ENCODE results near the gene NCAM2.
"Not testable (repeated sequence)": the region's sequence is repeated elsewhere in the genome, so short reads cannot be mapped to it uniquely, and the experiment has no call there.

Gene NCAM2

DNA sequence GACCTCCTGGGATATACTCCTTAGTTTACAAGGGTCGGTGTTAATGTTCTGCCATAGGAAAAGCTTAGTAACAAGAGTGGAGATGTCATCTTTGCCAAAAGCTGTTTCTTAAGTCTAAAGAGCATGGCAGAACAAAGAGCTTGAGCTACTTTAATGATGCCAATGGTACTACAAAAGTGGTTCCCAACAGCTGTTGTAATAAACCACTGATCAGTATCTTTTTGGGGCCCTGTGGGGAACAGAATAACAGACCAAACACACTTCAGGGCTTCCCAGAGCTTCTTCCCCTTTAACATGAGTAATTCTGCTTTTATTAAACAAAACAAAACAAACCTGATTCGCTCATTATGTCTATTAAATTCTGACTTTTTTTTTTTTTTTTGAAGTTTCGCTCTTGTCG lies 116.3 kb downstream of the NCAM2 start:
- TF ChIP-seq PAX5 (IDR thresholded peaks at IDR 0.05; ENCODE audit: insufficient read depth, low read length, severe bottlenecking) (no peak), TAF1 (IDR thresholded peaks at IDR 0.05; ENCODE audit: low read depth, low read length) (no peak), POU2F2 (IDR thresholded peaks at IDR 0.05; ENCODE audit: low read depth, low read length) (no peak), POLR2A (IDR thresholded peaks at IDR 0.05; ENCODE audit: low read depth, low read length) (no peak), SPI1 (IDR thresholded peaks at IDR 0.05; ENCODE audit: low read depth, low read length) (no peak), POLR2AphosphoS5 (IDR thresholded peaks at IDR 0.05; ENCODE audit: low read depth, low read length) (no peak)
- DNase-seq (ENCODE audit: insufficient read length, low spot score) (no peak), FAIRE-seq (no peak)

DNA sequence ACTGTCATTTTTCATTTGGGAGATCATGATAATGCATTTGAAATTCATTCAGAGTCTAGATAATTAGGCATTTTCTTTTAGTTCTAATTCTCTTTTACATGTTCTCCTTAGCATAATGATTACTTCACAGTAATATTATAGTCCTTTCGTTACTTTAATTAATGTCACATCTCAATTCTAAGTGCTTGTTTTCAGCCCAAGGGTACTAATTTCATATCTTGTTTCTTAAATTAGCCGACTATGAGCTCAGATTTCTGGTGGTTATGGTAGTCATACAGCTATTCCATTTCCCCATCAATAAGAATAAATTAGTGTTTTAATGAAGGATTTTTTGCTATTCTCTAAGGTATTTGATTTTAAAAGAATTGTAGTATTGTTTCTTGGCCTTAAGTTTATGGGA lies 120.9 kb downstream of the NCAM2 start:
- TF ChIP-seq TAF1 (IDR thresholded peaks at IDR 0.05; ENCODE audit: low read depth, low read length) (no peak), PAX5 (IDR thresholded peaks at IDR 0.05; ENCODE audit: insufficient read depth, low read length, severe bottlenecking) (no peak), SPI1 (IDR thresholded peaks at IDR 0.05; ENCODE audit: low read depth, low read length) (no peak), POLR2A (IDR thresholded peaks at IDR 0.05; ENCODE audit: low read depth, low read length) (no peak), POU2F2 (IDR thresholded peaks at IDR 0.05; ENCODE audit: low read depth, low read length) (no peak), POLR2AphosphoS5 (IDR thresholded peaks at IDR 0.05; ENCODE audit: low read depth, low read length) (no peak)
- FAIRE-seq (no peak), DNase-seq (ENCODE audit: insufficient read length, low spot score) (no peak)

DNA sequence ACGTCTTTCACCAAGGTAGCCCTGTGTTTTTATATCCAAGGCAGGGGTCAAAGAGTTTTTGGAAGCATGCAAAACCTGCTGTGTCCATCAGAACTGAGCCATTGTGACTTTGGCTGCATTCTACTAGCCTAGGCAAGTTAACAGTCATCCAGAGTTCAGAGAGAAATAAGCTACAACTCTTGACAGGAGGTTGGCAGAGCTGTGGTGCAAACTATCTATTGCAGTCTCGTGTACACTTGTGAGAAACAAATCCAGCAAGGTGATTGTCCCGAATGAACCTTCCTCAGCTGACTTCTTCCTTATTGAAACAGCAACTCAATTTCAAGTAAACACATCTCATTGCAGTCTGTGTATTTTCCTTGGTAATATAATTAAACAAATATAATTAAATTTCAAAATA lies 124.5 kb downstream of the NCAM2 start:
- DNase-seq (ENCODE audit: insufficient read length, low spot score) (no peak), FAIRE-seq (no peak)
- TF ChIP-seq POU2F2 (IDR thresholded peaks at IDR 0.05; ENCODE audit: low read depth, low read length) (no peak), SPI1 (IDR thresholded peaks at IDR 0.05; ENCODE audit: low read depth, low read length) (no peak), PAX5 (IDR thresholded peaks at IDR 0.05; ENCODE audit: insufficient read depth, low read length, severe bottlenecking) (no peak), TAF1 (IDR thresholded peaks at IDR 0.05; ENCODE audit: low read depth, low read length) (no peak), POLR2AphosphoS5 (IDR thresholded peaks at IDR 0.05; ENCODE audit: low read depth, low read length) (no peak), POLR2A (IDR thresholded peaks at IDR 0.05; ENCODE audit: low read depth, low read length) (no peak)

DNA sequence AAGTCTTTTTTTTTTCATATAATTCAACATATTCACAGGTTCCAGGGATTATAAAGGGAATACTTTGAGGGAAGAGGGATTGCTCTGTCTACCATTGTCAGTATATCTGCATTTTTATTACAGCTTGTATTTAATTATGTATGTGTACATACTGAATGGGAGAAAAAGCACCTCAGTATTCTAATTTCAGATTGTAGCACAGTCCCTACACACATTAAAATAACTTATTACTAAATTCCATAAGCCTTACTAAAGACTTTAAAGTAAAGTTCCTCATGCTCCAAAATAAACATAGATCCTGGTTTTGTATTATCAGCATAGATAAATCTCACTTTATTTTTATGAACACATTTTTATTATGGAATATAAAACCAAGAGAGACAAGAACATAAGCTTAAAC lies 134.2 kb downstream of the NCAM2 start:
- TF ChIP-seq POLR2A (IDR thresholded peaks at IDR 0.05; ENCODE audit: low read depth, low read length) (no peak), PAX5 (IDR thresholded peaks at IDR 0.05; ENCODE audit: insufficient read depth, low read length, severe bottlenecking) (no peak), TAF1 (IDR thresholded peaks at IDR 0.05; ENCODE audit: low read depth, low read length) (no peak), SPI1 (IDR thresholded peaks at IDR 0.05; ENCODE audit: low read depth, low read length) (no peak), POLR2AphosphoS5 (IDR thresholded peaks at IDR 0.05; ENCODE audit: low read depth, low read length) (no peak), POU2F2 (IDR thresholded peaks at IDR 0.05; ENCODE audit: low read depth, low read length) (no peak)
- DNase-seq (ENCODE audit: insufficient read length, low spot score) = no peak
- no peak for FAIRE-seq

DNA sequence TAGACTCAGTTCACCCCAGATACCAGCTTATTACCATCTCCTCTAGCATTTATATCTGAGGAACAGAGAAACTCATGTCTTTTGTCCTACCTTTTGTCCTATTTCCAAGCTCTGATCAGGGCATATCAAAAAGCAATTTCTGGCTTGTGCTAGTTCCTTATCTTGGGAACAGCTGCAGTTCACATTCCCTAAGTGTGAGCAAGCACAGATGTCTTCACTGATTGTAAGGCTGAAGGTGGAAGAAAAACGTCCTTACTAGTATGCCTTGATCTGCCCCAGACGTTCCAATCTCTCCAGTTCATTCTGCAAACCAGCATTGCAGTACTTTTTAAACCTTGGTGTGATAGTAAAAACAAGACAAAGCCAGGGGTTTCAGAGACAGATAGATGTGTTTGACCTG lies 139.8 kb downstream of the NCAM2 start:
- TF ChIP-seq PAX5 (IDR thresholded peaks at IDR 0.05; ENCODE audit: insufficient read depth, low read length, severe bottlenecking) = no peak
- TF ChIP-seq SPI1 (IDR thresholded peaks at IDR 0.05; ENCODE audit: low read depth, low read length) = no peak
- no peak for TF ChIP-seq POU2F2 (IDR thresholded peaks at IDR 0.05; ENCODE audit: low read depth, low read length)
- no peak for TF ChIP-seq TAF1 (IDR thresholded peaks at IDR 0.05; ENCODE audit: low read depth, low read length)
- TF ChIP-seq POLR2A (IDR thresholded peaks at IDR 0.05; ENCODE audit: low read depth, low read length) = no peak
- TF ChIP-seq POLR2AphosphoS5 (IDR thresholded peaks at IDR 0.05; ENCODE audit: low read depth, low read length) = no peak
- DNase-seq (ENCODE audit: insufficient read length, low spot score) (no peak), FAIRE-seq (no peak)

DNA sequence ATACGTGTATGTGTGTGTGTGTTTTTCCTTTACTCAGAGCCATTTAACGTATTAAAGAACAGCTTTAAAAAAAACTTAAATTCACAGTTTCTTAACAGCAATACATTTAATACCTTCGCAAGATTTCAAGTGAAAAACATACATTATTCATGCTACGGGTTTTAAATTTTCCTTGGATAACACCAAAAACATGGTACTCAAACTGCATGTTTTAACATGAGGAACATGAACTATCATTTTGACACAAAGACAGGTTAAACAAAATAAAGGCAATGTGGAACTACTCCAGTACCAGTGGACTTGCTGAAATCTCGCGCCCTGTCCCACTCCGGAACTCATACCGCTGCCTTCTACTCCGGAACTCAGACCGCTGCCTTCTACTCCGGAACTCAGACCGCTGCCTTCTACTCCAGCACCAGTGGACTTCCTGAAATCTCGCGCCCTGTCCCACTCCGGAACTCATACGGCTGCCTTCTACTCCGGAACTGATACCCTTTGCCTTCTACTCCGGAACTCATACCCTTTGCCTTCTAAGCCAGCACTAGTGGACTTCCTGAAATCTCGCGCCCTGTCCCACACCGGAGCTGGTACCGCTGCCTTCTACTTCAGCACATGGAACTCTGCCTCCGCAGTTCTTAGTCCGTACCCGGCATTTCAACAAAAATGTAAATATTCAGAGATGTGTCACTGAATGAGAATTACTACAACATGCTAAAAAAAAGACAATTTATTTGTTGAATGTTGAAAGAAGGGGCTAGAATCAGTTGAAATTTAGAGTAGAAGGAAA lies 148.6 kb downstream of the NCAM2 start:
- FAIRE-seq = no peak

DNA sequence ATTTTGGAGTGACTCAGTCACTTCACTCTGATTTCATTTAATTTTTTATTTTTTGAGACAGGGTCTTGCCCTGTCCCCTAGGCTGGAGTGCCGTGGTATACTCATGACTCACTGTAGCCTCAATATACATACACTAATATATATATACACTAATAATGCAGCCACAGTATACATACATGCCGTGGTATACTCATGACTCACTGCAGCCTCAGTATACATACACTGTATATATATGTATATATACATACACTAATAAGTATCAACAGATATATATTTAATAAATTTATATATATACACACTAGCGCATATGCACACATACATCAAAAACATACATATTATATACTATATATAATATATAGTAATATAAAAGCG lies 149.2 kb downstream of the NCAM2 start:
- TF ChIP-seq PAX5 (IDR thresholded peaks at IDR 0.05; ENCODE audit: insufficient read depth, low read length, severe bottlenecking) (no peak), POLR2A (IDR thresholded peaks at IDR 0.05; ENCODE audit: low read depth, low read length) (no peak), TAF1 (IDR thresholded peaks at IDR 0.05; ENCODE audit: low read depth, low read length) (no peak), POU2F2 (IDR thresholded peaks at IDR 0.05; ENCODE audit: low read depth, low read length) (no peak), SPI1 (IDR thresholded peaks at IDR 0.05; ENCODE audit: low read depth, low read length) (no peak), POLR2AphosphoS5 (IDR thresholded peaks at IDR 0.05; ENCODE audit: low read depth, low read length) (no peak)
- DNase-seq (ENCODE audit: insufficient read length, low spot score) = no peak
- no peak for FAIRE-seq

More for the DNA sequence above, 148.6 kb downstream of the NCAM2 start:
- no peak for TF ChIP-seq POLR2A (IDR thresholded peaks at IDR 0.05; ENCODE audit: low read depth, low read length)
- no peak for TF ChIP-seq POU2F2 (IDR thresholded peaks at IDR 0.05; ENCODE audit: low read depth, low read length)
- TF ChIP-seq TAF1 (IDR thresholded peaks at IDR 0.05; ENCODE audit: low read depth, low read length) = no peak
- no peak for TF ChIP-seq POLR2AphosphoS5 (IDR thresholded peaks at IDR 0.05; ENCODE audit: low read depth, low read length)
- TF ChIP-seq PAX5 (IDR thresholded peaks at IDR 0.05; ENCODE audit: insufficient read depth, low read length, severe bottlenecking) = no peak
- no peak for TF ChIP-seq SPI1 (IDR thresholded peaks at IDR 0.05; ENCODE audit: low read depth, low read length)
- no peak for DNase-seq (ENCODE audit: insufficient read length, low spot score)

DNA sequence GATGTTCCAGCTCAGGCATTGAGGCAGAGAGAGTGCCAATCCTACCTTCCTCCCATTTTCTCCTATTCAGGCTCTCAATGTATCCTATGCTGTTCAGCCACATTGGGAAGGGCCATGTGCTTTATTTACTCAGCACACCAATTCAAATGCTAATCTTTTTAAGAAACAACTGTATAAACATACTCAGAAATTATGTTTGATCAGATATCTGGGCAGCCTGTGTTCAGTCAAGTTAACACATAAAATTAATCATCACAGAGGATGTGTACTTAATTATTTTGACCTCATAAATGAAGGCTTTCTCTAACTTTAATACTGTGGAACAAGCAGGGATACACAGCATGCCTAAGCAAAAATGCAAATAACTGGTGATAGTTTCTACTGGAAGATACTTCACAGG lies 149.8 kb downstream of the NCAM2 start:
- no peak for TF ChIP-seq POLR2A (IDR thresholded peaks at IDR 0.05; ENCODE audit: low read depth, low read length)
- TF ChIP-seq SPI1 (IDR thresholded peaks at IDR 0.05; ENCODE audit: low read depth, low read length) = no peak
- no peak for TF ChIP-seq POLR2AphosphoS5 (IDR thresholded peaks at IDR 0.05; ENCODE audit: low read depth, low read length)
- TF ChIP-seq POU2F2 (IDR thresholded peaks at IDR 0.05; ENCODE audit: low read depth, low read length) = no peak
- no peak for TF ChIP-seq TAF1 (IDR thresholded peaks at IDR 0.05; ENCODE audit: low read depth, low read length)
- TF ChIP-seq PAX5 (IDR thresholded peaks at IDR 0.05; ENCODE audit: insufficient read depth, low read length, severe bottlenecking) = no peak
- DNase-seq (ENCODE audit: insufficient read length, low spot score) = no peak
- FAIRE-seq = no peak

DNA sequence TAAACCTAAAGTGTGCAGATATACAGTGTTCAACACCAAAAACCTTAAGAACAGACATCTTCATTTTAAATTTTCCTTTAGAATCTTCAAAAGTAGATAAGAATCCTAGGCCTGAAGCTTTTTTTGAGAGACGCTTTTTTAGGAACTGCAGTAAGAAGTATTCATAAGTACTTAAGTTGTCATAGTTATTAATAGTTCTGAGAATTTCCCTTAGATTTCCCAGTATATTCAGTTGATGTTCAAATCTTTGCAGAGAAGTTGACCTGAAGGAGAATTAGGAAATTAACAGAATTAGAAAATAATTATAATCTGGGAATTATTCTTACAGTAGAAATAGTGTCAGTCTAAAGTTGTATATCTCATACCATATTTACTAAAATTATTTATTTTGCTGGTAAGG lies 150.3 kb downstream of the NCAM2 start:
- TF ChIP-seq POU2F2 (IDR thresholded peaks at IDR 0.05; ENCODE audit: low read depth, low read length) (no peak), PAX5 (IDR thresholded peaks at IDR 0.05; ENCODE audit: insufficient read depth, low read length, severe bottlenecking) (no peak), SPI1 (IDR thresholded peaks at IDR 0.05; ENCODE audit: low read depth, low read length) (no peak), TAF1 (IDR thresholded peaks at IDR 0.05; ENCODE audit: low read depth, low read length) (no peak), POLR2A (IDR thresholded peaks at IDR 0.05; ENCODE audit: low read depth, low read length) (no peak), POLR2AphosphoS5 (IDR thresholded peaks at IDR 0.05; ENCODE audit: low read depth, low read length) (no peak)
- FAIRE-seq = no peak

DNA sequence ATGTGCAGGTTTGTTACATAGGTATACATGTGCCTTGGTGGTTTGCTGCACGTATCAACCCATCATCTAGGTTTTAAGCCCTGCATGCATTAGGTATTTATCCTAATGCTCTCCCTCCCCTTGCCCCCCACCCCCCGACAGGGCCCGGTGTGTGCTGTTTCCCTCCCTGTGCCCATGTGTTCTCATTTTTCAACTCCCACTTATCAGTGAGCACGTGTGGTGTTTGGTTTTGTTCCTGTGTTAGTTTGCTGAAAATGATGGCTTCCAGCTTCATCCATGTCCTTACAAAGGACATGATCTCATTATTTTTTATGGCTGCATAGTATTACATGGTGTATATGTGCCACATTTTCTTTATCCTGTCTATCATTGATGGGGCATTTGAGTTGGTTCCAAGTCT lies 151.2 kb downstream of the NCAM2 start:
- not testable (repeated sequence) for DNase-seq (ENCODE audit: insufficient read length, low spot score); FAIRE-seq

More for the DNA sequence above, 150.3 kb downstream of the NCAM2 start:
- DNase-seq (ENCODE audit: insufficient read length, low spot score) = no peak

Measured in GM12891 (cell line).